VCaP (cell line): ENCODE measurements around the gene ZSCAN16.
"Not testable (repeated sequence)": the region's sequence is repeated elsewhere in the genome, so short reads cannot be mapped to it uniquely, and the experiment has no call there.

Source experiments
- H3K27ac ChIP-seq: fragments of 450-650 bp; 2 replicates; pipeline ENCODE4 v1.5.1; 2017
- CTCF ChIP-seq: fragments of 450-650 bp; conservative IDR thresholded peaks from 2 replicates; pipeline ENCODE4 v1.5.1; 2017; ENCODE audit warnings: mild to moderate bottlenecking, moderate library complexity

Gene ZSCAN16

GRCh38 chr6:28090917-28091586, 33.4 kb upstream of the ZSCAN16 start:
- TF ChIP-seq CTCF = no peak
- no peak overlapping the region for H3K27ac ChIP-seq

- not testable (repeated sequence) for H3K27ac ChIP-seq
Observed at GRCh38 chr6:28102222-28102621, 22.2 kb upstream of the ZSCAN16 start.

- H3K27ac ChIP-seq = not testable (repeated sequence)
Observed at GRCh38 chr6:28102699-28103098, 21.7 kb upstream of the ZSCAN16 start.

GRCh38 chr6:28104392-28105244, 19.8 kb upstream of the ZSCAN16 start:
- peak overlapping the region; percentile 88 for H3K27ac ChIP-seq
- TF ChIP-seq CTCF = peak; percentile 75

- TF ChIP-seq CTCF = no peak
- H3K27ac ChIP-seq = peak overlapping the region; percentile 88
Observed at GRCh38 chr6:28105245-28105639, 19.2 kb upstream of the ZSCAN16 start.

GRCh38 chr6:28107506-28107905, 16.9 kb upstream of the ZSCAN16 start:
- no peak overlapping the region for H3K27ac ChIP-seq

GRCh38 chr6:28111964-28112363, 12.4 kb upstream of the ZSCAN16 start:
- no peak overlapping the region for H3K27ac ChIP-seq
- no peak for TF ChIP-seq CTCF

More at GRCh38 chr6:28107506-28107905, 16.9 kb upstream of the ZSCAN16 start:
- TF ChIP-seq CTCF = no peak

- no peak overlapping the region for H3K27ac ChIP-seq
- TF ChIP-seq CTCF = no peak
Observed at GRCh38 chr6:28115799-28116198, 8.6 kb upstream of the ZSCAN16 start.
